Measurements from ENCODE around the gene CHST12.

CHST12 gene

GRCh38 chr7:2399848-2400587 is 3.4 kb upstream of the CHST12 start:
- Histone ChIP-seq H3K4me1 (ENCODE audit: insufficient read depth, low read length) (peaks cover 17% of the 10 kb centered on the region), H3K36me3 (ENCODE audit: insufficient read depth, low read length) (no peaks in the 10 kb centered on the region), H2AFZ (ENCODE audit: low read depth, low read length) (peak overlapping the region; percentile 1), H3K9me3 (ENCODE audit: low read length) (no peaks in the 10 kb centered on the region), H3K4me3 (ENCODE audit: low read length) (no peak overlapping the region), H3K27me3 (ENCODE audit: insufficient read depth, low read length) (no peaks in the 10 kb centered on the region)

- H3K4me1 ChIP-seq (ENCODE audit: insufficient read depth, low read length) = peaks cover 20% of the 10 kb centered on the region
- peak overlapping the region; percentile 48 for H3K4me3 ChIP-seq (ENCODE audit: low read length)
- peak overlapping the region; percentile 2 for H2AFZ ChIP-seq (ENCODE audit: low read depth, low read length)
- no peaks in the 10 kb centered on the region for H3K36me3 ChIP-seq (ENCODE audit: insufficient read depth, low read length)
- no peaks in the 10 kb centered on the region for H3K9me3 ChIP-seq (ENCODE audit: low read length)
- no peaks in the 10 kb centered on the region for H3K27me3 ChIP-seq (ENCODE audit: insufficient read depth, low read length)
These were observed 761 bp upstream of the CHST12 start for GRCh38 chr7:2402687-2403013.

GRCh38 chr7:2403718-2404648 is 572 bp downstream of the CHST12 start:
- peak overlapping the region; percentile 97 for H2AFZ ChIP-seq (ENCODE audit: low read depth, low read length)
- no peaks in the 10 kb centered on the region for H3K27me3 ChIP-seq (ENCODE audit: insufficient read depth, low read length)
- H3K9me3 ChIP-seq (ENCODE audit: low read length) = no peaks in the 10 kb centered on the region
- peak overlapping the region; percentile 90 for H3K4me3 ChIP-seq (ENCODE audit: low read length)
- H3K36me3 ChIP-seq (ENCODE audit: insufficient read depth, low read length) = no peaks in the 10 kb centered on the region
- peaks cover 20% of the 10 kb centered on the region for H3K4me1 ChIP-seq (ENCODE audit: insufficient read depth, low read length)

- no peaks in the 10 kb centered on the region for H3K36me3 ChIP-seq (ENCODE audit: insufficient read depth, low read length)
- H2AFZ ChIP-seq (ENCODE audit: low read depth, low read length) = no peak overlapping the region
- H3K9me3 ChIP-seq (ENCODE audit: low read length) = no peaks in the 10 kb centered on the region
- no peaks in the 10 kb centered on the region for H3K27me3 ChIP-seq (ENCODE audit: insufficient read depth, low read length)
- H3K4me1 ChIP-seq (ENCODE audit: insufficient read depth, low read length) = peaks cover 18% of the 10 kb centered on the region
- H3K4me3 ChIP-seq (ENCODE audit: low read length) = peak overlapping the region; percentile 90
These were observed 1.3 kb downstream of the CHST12 start for GRCh38 chr7:2404714-2405119.

- Histone ChIP-seq H3K27me3 (ENCODE audit: insufficient read depth, low read length) (no peaks in the 10 kb centered on the region), H2AFZ (ENCODE audit: low read depth, low read length) (no peak overlapping the region), H3K4me3 (ENCODE audit: low read length) (no peak overlapping the region), H3K9me3 (ENCODE audit: low read length) (no peaks in the 10 kb centered on the region), H3K36me3 (ENCODE audit: insufficient read depth, low read length) (no peaks in the 10 kb centered on the region), H3K4me1 (ENCODE audit: insufficient read depth, low read length) (peaks cover 13% of the 10 kb centered on the region)
These were observed 1.8 kb downstream of the CHST12 start for GRCh38 chr7:2405201-2405600.

- Histone ChIP-seq H3K27me3 (ENCODE audit: insufficient read depth, low read length) (no peaks in the 10 kb centered on the region), H2AFZ (ENCODE audit: low read depth, low read length) (no peak overlapping the region), H3K4me1 (ENCODE audit: insufficient read depth, low read length) (peaks cover 11% of the 10 kb centered on the region), H3K9me3 (ENCODE audit: low read length) (no peaks in the 10 kb centered on the region), H3K4me3 (ENCODE audit: low read length) (no peak overlapping the region), H3K36me3 (ENCODE audit: insufficient read depth, low read length) (no peaks in the 10 kb centered on the region)
These were observed 2.4 kb downstream of the CHST12 start for GRCh38 chr7:2405601-2406345.

- Histone ChIP-seq H3K4me1 (ENCODE audit: insufficient read depth, low read length) (peaks cover 3% of the 10 kb centered on the region), H2AFZ (ENCODE audit: low read depth, low read length) (no peak overlapping the region), H3K36me3 (ENCODE audit: insufficient read depth, low read length) (no peaks in the 10 kb centered on the region), H3K27me3 (ENCODE audit: insufficient read depth, low read length) (no peaks in the 10 kb centered on the region), H3K9me3 (ENCODE audit: low read length) (no peaks in the 10 kb centered on the region), H3K4me3 (ENCODE audit: low read length) (no peak overlapping the region)
These were observed 6.5 kb downstream of the CHST12 start for GRCh38 chr7:2409745-2410414.

GRCh38 chr7:2411049-2411448 is 7.6 kb downstream of the CHST12 start:
- H3K27me3 ChIP-seq (ENCODE audit: insufficient read depth, low read length) = no peaks in the 10 kb centered on the region
- no peaks in the 10 kb centered on the region for H3K9me3 ChIP-seq (ENCODE audit: low read length)
- no peaks in the 10 kb centered on the region for H3K36me3 ChIP-seq (ENCODE audit: insufficient read depth, low read length)
- H2AFZ ChIP-seq (ENCODE audit: low read depth, low read length) = no peak overlapping the region
- no peak overlapping the region for H3K4me3 ChIP-seq (ENCODE audit: low read length)
- no peaks in the 10 kb centered on the region for H3K4me1 ChIP-seq (ENCODE audit: insufficient read depth, low read length)

GRCh38 chr7:2411815-2412586 is 8.6 kb downstream of the CHST12 start:
- Histone ChIP-seq H3K4me3 (ENCODE audit: low read length) (no peak overlapping the region), H3K9me3 (ENCODE audit: low read length) (no peaks in the 10 kb centered on the region), H3K4me1 (ENCODE audit: insufficient read depth, low read length) (no peaks in the 10 kb centered on the region), H2AFZ (ENCODE audit: low read depth, low read length) (no peak overlapping the region), H3K36me3 (ENCODE audit: insufficient read depth, low read length) (no peaks in the 10 kb centered on the region), H3K27me3 (ENCODE audit: insufficient read depth, low read length) (no peaks in the 10 kb centered on the region)

GRCh38 chr7:2412587-2413201 is 9.3 kb downstream of the CHST12 start:
- H3K4me3 ChIP-seq (ENCODE audit: low read length) = no peak overlapping the region
- no peak overlapping the region for H2AFZ ChIP-seq (ENCODE audit: low read depth, low read length)
- H3K4me1 ChIP-seq (ENCODE audit: insufficient read depth, low read length) = no peaks in the 10 kb centered on the region
- H3K27me3 ChIP-seq (ENCODE audit: insufficient read depth, low read length) = no peaks in the 10 kb centered on the region
- no peaks in the 10 kb centered on the region for H3K9me3 ChIP-seq (ENCODE audit: low read length)
- no peaks in the 10 kb centered on the region for H3K36me3 ChIP-seq (ENCODE audit: insufficient read depth, low read length)

GRCh38 chr7:2416063-2416462 is 12.7 kb downstream of the CHST12 start:
- no peaks in the 10 kb centered on the region for H3K36me3 ChIP-seq (ENCODE audit: insufficient read depth, low read length)
- no peaks in the 10 kb centered on the region for H3K4me1 ChIP-seq (ENCODE audit: insufficient read depth, low read length)
- H2AFZ ChIP-seq (ENCODE audit: low read depth, low read length) = no peak overlapping the region
- no peaks in the 10 kb centered on the region for H3K9me3 ChIP-seq (ENCODE audit: low read length)
- no peak overlapping the region for H3K4me3 ChIP-seq (ENCODE audit: low read length)
- H3K27me3 ChIP-seq (ENCODE audit: insufficient read depth, low read length) = no peaks in the 10 kb centered on the region

GRCh38 chr7:2416650-2417049 is 13.2 kb downstream of the CHST12 start:
- Histone ChIP-seq H3K4me3 (ENCODE audit: low read length) (no peak overlapping the region), H3K4me1 (ENCODE audit: insufficient read depth, low read length) (no peaks in the 10 kb centered on the region), H3K9me3 (ENCODE audit: low read length) (no peaks in the 10 kb centered on the region), H3K27me3 (ENCODE audit: insufficient read depth, low read length) (no peaks in the 10 kb centered on the region), H3K36me3 (ENCODE audit: insufficient read depth, low read length) (no peaks in the 10 kb centered on the region), H2AFZ (ENCODE audit: low read depth, low read length) (no peak overlapping the region)
